22Rv1 (cell line): ENCODE results near the gene PNPT1.
A peak's percentile ranks its signal among the peaks of the same experiment; 100 is the strongest.
"Not testable (repeated sequence)": the region's sequence is repeated elsewhere in the genome, so short reads cannot be mapped to it uniquely, and the experiment has no call there.

ENCODE experiments used
- H3K27ac ChIP-seq: fragments of 450-650 bp; 2 replicates; pipeline ENCODE4 v1.5.1; 2017
- ZFX ChIP-seq: fragments of 450-650 bp; IDR thresholded peaks from 2 replicates; pipeline ENCODE4 v1.6.1; 2017; ENCODE audit warnings: antibody characterized with exemption, borderline replicate concordance
- TF ChIP-seq, protein P1 (sequence below): fragments of 450-650 bp; IDR thresholded peaks from 2 replicates; pipeline ENCODE4 v1.5.1; 2017; ENCODE audit warnings: mild to moderate bottlenecking

The PNPT1 gene

GRCh38 chr2:55721596-55722215 lies 28.1 kb upstream of the PNPT1 start:
- TF ChIP-seq, protein P1, sequence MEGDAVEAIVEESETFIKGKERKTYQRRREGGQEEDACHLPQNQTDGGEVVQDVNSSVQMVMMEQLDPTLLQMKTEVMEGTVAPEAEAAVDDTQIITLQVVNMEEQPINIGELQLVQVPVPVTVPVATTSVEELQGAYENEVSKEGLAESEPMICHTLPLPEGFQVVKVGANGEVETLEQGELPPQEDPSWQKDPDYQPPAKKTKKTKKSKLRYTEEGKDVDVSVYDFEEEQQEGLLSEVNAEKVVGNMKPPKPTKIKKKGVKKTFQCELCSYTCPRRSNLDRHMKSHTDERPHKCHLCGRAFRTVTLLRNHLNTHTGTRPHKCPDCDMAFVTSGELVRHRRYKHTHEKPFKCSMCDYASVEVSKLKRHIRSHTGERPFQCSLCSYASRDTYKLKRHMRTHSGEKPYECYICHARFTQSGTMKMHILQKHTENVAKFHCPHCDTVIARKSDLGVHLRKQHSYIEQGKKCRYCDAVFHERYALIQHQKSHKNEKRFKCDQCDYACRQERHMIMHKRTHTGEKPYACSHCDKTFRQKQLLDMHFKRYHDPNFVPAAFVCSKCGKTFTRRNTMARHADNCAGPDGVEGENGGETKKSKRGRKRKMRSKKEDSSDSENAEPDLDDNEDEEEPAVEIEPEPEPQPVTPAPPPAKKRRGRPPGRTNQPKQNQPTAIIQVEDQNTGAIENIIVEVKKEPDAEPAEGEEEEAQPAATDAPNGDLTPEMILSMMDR, result no peak
- TF ChIP-seq ZFX, result no peak
- H3K27ac ChIP-seq, result no peak overlapping the region

DNA sequence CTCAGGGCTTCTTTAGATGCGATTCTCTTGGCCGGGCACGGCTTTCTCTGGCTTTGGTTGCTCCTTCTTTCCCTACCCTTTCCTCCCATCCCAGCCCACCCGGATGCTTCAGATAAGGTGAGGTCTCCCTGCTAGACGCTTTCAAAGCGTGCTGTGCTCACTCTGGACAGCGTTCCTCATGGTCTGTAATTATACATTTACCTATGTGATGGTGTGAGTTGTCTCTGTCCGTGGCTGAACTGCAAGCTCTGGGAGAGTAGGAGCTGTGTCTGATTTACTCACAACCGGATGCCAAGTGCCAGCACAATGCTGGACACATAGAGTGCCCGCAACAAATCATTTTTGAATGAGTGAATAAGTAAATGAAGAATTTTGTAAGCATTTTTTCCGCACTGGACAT lies 26.8 kb upstream of the PNPT1 start:
- H3K27ac ChIP-seq, result no peak overlapping the region
- no peak for TF ChIP-seq ZFX
- TF ChIP-seq, protein P1, result no peak

DNA sequence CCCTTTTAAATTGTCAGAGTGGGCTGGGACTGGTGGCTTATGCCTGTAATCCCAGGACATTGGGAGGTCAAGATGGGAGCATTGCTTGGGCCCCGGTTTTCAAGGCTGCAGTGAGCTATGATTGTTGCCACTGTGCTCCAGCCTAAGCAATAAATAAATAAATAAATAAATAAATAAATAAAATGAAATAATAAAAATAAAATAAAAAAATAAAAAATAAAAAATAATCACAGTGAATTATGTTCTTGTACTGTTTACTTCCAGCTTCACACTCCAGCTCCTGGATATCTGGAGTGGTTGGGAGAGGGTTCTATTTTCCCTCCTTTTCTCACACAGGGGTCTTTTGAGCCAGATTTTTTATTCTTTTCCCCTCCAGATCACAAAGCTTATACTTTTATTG lies 26.2 kb upstream of the PNPT1 start:
- no peak for TF ChIP-seq ZFX
- TF ChIP-seq, protein P1, result no peak
- H3K27ac ChIP-seq, result no peak overlapping the region

DNA sequence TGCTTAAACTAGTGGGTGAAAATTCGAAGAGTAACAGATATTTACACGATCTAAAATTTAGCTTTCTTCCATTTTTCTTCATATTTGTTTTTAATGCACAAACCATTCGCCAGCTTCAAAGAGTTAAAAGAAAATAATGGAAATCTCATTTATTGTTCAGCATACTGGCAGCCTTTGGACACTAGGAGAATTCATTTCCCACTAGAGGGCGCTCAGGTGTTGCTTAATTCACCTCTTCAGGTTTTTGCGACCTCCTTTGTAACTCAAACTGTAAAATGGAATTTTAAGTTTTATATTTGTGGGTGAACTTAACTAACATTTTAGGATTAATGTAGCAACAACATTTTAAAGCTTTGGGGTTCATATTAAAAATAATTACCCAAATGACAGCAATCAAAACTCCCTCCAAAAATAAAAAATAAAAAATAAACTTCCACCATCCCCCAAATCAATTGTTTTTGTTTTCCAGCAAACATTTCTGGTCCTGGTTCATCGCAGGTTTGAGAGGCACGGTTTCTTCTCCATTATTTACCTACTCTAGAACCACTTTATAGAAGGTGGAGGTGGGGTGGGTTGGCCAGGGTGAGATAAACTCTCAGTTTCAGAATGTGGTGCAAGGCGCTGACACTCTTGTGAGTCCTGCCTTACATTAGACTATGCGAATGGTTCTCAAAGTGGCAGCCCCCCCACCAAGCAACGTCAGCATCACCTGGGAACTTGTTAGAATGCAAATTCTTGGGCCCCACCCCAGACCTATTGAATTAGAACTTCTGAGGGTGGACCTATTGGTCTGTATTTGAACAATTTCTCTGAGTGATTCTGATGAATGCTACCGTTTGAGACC lies 24.7 kb upstream of the PNPT1 start:
- H3K27ac ChIP-seq, result no peak overlapping the region
- TF ChIP-seq ZFX, result no peak
- TF ChIP-seq, protein P1, result peak; percentile 87

- no peak for TF ChIP-seq ZFX
- TF ChIP-seq, protein P1, result no peak
- H3K27ac ChIP-seq, result no peak overlapping the region
Measured at GRCh38 chr2:55715626-55716025, 22.0 kb upstream of the PNPT1 start.

GRCh38 chr2:55715178-55715577 lies 21.5 kb upstream of the PNPT1 start:
- H3K27ac ChIP-seq, result not testable (repeated sequence)

DNA sequence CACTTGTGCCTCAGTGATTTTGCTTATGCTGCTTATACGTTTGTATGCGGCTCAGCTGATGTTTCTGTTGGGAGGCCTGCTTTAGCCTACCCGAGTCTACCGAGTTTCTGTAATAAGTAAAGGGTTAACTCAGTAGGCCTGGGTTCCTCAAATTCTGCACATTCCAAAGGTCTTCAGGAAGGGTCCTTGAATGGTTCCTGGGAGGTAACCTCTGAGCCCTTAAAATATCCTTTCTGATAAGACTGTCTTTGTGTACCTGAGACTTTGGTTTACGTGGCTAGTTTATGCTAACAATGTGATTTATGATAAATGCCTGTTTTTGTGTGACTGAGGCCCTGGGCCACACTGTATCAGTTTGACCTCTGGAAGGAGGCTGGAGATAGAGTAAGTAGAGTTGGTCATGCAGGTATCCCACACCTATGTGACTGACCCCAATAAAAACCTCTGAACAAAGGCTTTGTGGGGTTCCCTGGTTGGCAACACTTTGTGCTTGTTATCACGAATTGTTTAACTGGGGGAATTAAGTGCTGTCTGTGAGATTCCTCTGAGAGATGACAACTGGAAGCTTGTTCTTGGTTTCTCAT lies 18.9 kb upstream of the PNPT1 start:
- H3K27ac ChIP-seq, result no peak overlapping the region

GRCh38 chr2:55710025-55710424 lies 16.4 kb upstream of the PNPT1 start:
- TF ChIP-seq, protein P1, result no peak
- no peak for TF ChIP-seq ZFX
- no peak overlapping the region for H3K27ac ChIP-seq

More for the DNA sequence above, 18.9 kb upstream of the PNPT1 start:
- TF ChIP-seq ZFX, result no peak
